Measurements from ENCODE around the gene TTC13. TPM values are rescaled to one million over a fixed set of nuclear protein-coding genes. Genes with fewer than 3 reads are reported as not detected.

Gene TTC13
- total and polyA plus RNA-seq, 10 of the 15 experiments (the other 5 are each of a cell fraction or from before 2014, with no cell fraction given), result 5.8 to 30.8 (median 18.5) TPM

DNA sequence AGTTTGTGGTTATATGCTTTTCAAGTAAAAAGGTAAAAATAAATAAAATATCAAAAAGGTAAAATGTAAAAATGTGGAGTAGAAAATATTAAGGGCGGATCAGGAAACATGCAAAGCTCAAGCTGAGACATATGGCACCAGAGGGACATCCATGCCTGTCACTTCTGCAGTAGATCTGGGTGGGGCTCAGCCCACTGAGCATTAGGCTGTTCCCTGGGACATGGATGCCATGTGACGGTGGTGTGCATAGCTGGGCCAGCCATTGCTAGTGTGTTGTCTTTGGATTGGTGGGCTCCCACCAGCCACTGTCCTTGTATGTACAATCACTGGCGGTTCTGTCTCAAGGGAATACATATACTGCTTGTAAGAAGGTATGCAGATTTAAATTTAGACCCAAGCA lies 3.0 kb downstream of the TTC13 start (continued):
- TF ChIP-seq, protein P1, sequence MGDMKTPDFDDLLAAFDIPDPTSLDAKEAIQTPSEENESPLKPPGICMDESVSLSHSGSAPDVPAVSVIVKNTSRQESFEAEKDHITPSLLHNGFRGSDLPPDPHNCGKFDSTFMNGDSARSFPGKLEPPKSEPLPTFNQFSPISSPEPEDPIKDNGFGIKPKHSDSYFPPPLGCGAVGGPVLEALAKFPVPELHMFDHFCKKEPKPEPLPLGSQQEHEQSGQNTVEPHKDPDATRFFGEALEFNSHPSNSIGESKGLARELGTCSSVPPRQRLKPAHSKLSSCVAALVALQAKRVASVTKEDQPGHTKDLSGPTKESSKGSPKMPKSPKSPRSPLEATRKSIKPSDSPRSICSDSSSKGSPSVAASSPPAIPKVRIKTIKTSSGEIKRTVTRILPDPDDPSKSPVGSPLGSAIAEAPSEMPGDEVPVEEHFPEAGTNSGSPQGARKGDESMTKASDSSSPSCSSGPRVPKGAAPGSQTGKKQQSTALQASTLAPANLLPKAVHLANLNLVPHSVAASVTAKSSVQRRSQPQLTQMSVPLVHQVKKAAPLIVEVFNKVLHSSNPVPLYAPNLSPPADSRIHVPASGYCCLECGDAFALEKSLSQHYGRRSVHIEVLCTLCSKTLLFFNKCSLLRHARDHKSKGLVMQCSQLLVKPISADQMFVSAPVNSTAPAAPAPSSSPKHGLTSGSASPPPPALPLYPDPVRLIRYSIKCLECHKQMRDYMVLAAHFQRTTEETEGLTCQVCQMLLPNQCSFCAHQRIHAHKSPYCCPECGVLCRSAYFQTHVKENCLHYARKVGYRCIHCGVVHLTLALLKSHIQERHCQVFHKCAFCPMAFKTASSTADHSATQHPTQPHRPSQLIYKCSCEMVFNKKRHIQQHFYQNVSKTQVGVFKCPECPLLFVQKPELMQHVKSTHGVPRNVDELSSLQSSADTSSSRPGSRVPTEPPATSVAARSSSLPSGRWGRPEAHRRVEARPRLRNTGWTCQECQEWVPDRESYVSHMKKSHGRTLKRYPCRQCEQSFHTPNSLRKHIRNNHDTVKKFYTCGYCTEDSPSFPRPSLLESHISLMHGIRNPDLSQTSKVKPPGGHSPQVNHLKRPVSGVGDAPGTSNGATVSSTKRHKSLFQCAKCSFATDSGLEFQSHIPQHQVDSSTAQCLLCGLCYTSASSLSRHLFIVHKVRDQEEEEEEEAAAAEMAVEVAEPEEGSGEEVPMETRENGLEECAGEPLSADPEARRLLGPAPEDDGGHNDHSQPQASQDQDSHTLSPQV (IDR thresholded peaks at IDR 0.05), result no peak
- TF ChIP-seq, protein P2, sequence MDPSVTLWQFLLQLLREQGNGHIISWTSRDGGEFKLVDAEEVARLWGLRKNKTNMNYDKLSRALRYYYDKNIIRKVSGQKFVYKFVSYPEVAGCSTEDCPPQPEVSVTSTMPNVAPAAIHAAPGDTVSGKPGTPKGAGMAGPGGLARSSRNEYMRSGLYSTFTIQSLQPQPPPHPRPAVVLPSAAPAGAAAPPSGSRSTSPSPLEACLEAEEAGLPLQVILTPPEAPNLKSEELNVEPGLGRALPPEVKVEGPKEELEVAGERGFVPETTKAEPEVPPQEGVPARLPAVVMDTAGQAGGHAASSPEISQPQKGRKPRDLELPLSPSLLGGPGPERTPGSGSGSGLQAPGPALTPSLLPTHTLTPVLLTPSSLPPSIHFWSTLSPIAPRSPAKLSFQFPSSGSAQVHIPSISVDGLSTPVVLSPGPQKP (IDR thresholded peaks at IDR 0.05; ENCODE audit: low read depth, low read length), result no peak
- no peak for TF ChIP-seq TCF3 (IDR thresholded peaks at IDR 0.05; ENCODE audit: borderline replicate concordance, insufficient read depth, low read depth, low read length)
- TF ChIP-seq, protein P3, sequence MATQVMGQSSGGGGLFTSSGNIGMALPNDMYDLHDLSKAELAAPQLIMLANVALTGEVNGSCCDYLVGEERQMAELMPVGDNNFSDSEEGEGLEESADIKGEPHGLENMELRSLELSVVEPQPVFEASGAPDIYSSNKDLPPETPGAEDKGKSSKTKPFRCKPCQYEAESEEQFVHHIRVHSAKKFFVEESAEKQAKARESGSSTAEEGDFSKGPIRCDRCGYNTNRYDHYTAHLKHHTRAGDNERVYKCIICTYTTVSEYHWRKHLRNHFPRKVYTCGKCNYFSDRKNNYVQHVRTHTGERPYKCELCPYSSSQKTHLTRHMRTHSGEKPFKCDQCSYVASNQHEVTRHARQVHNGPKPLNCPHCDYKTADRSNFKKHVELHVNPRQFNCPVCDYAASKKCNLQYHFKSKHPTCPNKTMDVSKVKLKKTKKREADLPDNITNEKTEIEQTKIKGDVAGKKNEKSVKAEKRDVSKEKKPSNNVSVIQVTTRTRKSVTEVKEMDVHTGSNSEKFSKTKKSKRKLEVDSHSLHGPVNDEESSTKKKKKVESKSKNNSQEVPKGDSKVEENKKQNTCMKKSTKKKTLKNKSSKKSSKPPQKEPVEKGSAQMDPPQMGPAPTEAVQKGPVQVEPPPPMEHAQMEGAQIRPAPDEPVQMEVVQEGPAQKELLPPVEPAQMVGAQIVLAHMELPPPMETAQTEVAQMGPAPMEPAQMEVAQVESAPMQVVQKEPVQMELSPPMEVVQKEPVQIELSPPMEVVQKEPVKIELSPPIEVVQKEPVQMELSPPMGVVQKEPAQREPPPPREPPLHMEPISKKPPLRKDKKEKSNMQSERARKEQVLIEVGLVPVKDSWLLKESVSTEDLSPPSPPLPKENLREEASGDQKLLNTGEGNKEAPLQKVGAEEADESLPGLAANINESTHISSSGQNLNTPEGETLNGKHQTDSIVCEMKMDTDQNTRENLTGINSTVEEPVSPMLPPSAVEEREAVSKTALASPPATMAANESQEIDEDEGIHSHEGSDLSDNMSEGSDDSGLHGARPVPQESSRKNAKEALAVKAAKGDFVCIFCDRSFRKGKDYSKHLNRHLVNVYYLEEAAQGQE (IDR thresholded peaks at IDR 0.05; ENCODE audit: low read depth, low read length), result no peak
- TF ChIP-seq CREM (IDR thresholded peaks at IDR 0.05; ENCODE audit: low read depth), result no peak
- no peak for TF ChIP-seq EED (IDR thresholded peaks at IDR 0.05; ENCODE audit: low read depth)
- no peak for TF ChIP-seq PAX5 (IDR thresholded peaks at IDR 0.05; ENCODE audit: borderline replicate concordance, low read depth, low read length)
- TF ChIP-seq KDM1A (IDR thresholded peaks at IDR 0.05; ENCODE audit: borderline replicate concordance), result no peak

All from GM12878 (cell line).